ENCODE results near the gene LARP6. TPM values are rescaled to one million over a fixed set of nuclear protein-coding genes. Genes with fewer than 3 reads are reported as not detected.

Gene LARP6
- total RNA-seq, 1 experiment from 2014 or later = 53.6 TPM

DNA sequence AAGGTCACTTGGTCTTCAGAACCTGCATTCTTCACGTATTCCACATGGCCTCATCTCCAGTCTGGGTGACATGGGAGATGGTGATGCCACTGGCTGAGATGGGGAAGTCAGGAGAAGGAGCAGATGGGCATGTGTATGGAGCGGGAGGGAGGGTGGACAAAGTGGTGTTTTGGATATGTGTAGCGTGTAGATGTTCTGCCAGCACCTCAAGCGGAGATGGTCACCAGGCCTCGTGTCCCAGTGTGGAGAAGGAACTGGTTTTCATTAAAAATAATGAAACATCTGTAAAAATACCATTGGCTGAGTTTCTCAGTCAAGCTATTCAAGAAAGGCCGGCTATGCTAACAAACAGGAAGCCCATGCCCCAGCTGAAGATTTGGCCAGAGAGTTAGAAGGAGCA, 26.2 kb downstream of the LARP6 start:
- no peak for TF ChIP-seq EZH2 (IDR thresholded peaks at IDR 0.05; ENCODE audit: borderline replicate concordance, low read depth, low read length, poor library complexity, severe bottlenecking)
- TF ChIP-seq, protein P1, sequence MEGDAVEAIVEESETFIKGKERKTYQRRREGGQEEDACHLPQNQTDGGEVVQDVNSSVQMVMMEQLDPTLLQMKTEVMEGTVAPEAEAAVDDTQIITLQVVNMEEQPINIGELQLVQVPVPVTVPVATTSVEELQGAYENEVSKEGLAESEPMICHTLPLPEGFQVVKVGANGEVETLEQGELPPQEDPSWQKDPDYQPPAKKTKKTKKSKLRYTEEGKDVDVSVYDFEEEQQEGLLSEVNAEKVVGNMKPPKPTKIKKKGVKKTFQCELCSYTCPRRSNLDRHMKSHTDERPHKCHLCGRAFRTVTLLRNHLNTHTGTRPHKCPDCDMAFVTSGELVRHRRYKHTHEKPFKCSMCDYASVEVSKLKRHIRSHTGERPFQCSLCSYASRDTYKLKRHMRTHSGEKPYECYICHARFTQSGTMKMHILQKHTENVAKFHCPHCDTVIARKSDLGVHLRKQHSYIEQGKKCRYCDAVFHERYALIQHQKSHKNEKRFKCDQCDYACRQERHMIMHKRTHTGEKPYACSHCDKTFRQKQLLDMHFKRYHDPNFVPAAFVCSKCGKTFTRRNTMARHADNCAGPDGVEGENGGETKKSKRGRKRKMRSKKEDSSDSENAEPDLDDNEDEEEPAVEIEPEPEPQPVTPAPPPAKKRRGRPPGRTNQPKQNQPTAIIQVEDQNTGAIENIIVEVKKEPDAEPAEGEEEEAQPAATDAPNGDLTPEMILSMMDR (conservative IDR thresholded peaks at IDR 0.05; ENCODE audit: low read depth, low read length) = no peak
- no peak overlapping the region for H3K27ac ChIP-seq (ENCODE audit: low read depth, low read length, poor library complexity, severe bottlenecking)
- no peaks in the 10 kb centered on the region for H3K9me3 ChIP-seq (ENCODE audit: low read depth, low read length, poor library complexity, severe bottlenecking)
- H3K4me1 ChIP-seq (ENCODE audit: insufficient read depth, low read length, poor library complexity, severe bottlenecking) = peaks cover 24% of the 10 kb centered on the region
- POLR2A ChIA-PET (ENCODE audit: low non-redundant PET) = no interaction called here
- H3K27me3 ChIP-seq (replicated peaks; ENCODE audit: insufficient read depth, low read depth, low read length, poor library complexity) = no peaks in the 10 kb centered on the region
- intact Hi-C loops (cut with micrococcal nuclease; ENCODE audit: unreplicated experiment) = no loop called here
- DNase-seq (ENCODE audit: low spot score) = no peak
- CTCF ChIA-PET = no interaction called here
- H3K36me3 ChIP-seq (ENCODE audit: insufficient read depth, low read length, poor library complexity, severe bottlenecking) = peaks cover 9% of the 10 kb centered on the region
- BruUV-seq (replicated peaks) = no TSS peak
- H3K4me3 ChIP-seq (ENCODE audit: low read depth, low read length, poor library complexity, severe bottlenecking) = no peak overlapping the region

DNA sequence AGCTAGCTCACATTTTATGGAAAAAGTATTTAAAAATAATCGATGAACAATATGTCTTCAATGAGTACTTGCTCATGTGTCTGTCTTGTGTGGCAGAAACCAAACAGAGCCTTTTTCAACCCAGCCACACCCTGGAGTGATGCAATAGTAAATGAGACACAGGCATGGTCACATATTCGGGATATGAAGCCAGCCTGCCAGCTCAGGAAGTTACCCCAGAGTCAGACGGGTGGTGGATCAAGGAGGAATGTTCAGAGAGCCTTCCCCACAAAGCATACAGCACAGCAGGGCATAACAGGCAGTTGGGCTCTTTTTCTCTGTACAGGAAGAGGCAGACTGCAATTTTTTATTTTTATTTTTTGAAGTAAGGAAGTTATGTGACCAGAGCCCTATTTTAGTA, 27.3 kb downstream of the LARP6 start:
- intact Hi-C loops (cut with micrococcal nuclease; ENCODE audit: unreplicated experiment) = no loop called here

GRCh38 chr15:70825841-70826240, 28.1 kb downstream of the LARP6 start:
- TF ChIP-seq, protein P1 (conservative IDR thresholded peaks at IDR 0.05; ENCODE audit: low read depth, low read length) = no peak
- TF ChIP-seq EZH2 (IDR thresholded peaks at IDR 0.05; ENCODE audit: borderline replicate concordance, low read depth, low read length, poor library complexity, severe bottlenecking) = no peak
- Histone ChIP-seq H3K9me3 (ENCODE audit: low read depth, low read length, poor library complexity, severe bottlenecking) (no peaks in the 10 kb centered on the region), H3K27ac (ENCODE audit: low read depth, low read length, poor library complexity, severe bottlenecking) (peak overlapping the region; percentile 82), H3K36me3 (ENCODE audit: insufficient read depth, low read length, poor library complexity, severe bottlenecking) (no peaks in the 10 kb centered on the region), H3K4me3 (ENCODE audit: low read depth, low read length, poor library complexity, severe bottlenecking) (no peak overlapping the region), H3K27me3 (replicated peaks; ENCODE audit: insufficient read depth, low read depth, low read length, poor library complexity) (no peaks in the 10 kb centered on the region), H3K4me1 (ENCODE audit: insufficient read depth, low read length, poor library complexity, severe bottlenecking) (peaks cover 16% of the 10 kb centered on the region)
- POLR2A ChIA-PET (ENCODE audit: low non-redundant PET) = interaction anchor here (0.6 kb wide), 1 partner anchor 77 kb away, joined by 3 read pairs; no protein-coding TSS in a partner anchor
- CTCF ChIA-PET = interaction anchor here (1.4 to 1.5 kb wide), 2 partner anchors 8 to 49 kb away, joined by 4 to 5 read pairs; no protein-coding TSS in a partner anchor
- BruUV-seq (replicated peaks) = no TSS peak
- intact Hi-C loops (cut with micrococcal nuclease; ENCODE audit: unreplicated experiment) = loop anchor here (1.0 kb wide), 1 partner anchor 49 kb away; no protein-coding TSS in a partner anchor
- no peak for DNase-seq (ENCODE audit: low spot score)

More for the DNA sequence above, 27.3 kb downstream of the LARP6 start:
- POLR2A ChIA-PET (ENCODE audit: low non-redundant PET) = interaction anchor here (0.6 kb wide), 1 partner anchor 252 kb away, joined by 4 read pairs; no protein-coding TSS in a partner anchor
- TF ChIP-seq, protein P1 (conservative IDR thresholded peaks at IDR 0.05; ENCODE audit: low read depth, low read length) = no peak
- TF ChIP-seq EZH2 (IDR thresholded peaks at IDR 0.05; ENCODE audit: borderline replicate concordance, low read depth, low read length, poor library complexity, severe bottlenecking) = no peak
- no TSS peak for BruUV-seq (replicated peaks)
- H3K36me3 ChIP-seq (ENCODE audit: insufficient read depth, low read length, poor library complexity, severe bottlenecking) = no peaks in the 10 kb centered on the region
- H3K4me3 ChIP-seq (ENCODE audit: low read depth, low read length, poor library complexity, severe bottlenecking) = no peak overlapping the region
- H3K27me3 ChIP-seq (replicated peaks; ENCODE audit: insufficient read depth, low read depth, low read length, poor library complexity) = no peaks in the 10 kb centered on the region
- CTCF ChIA-PET = interaction anchor here (1.5 kb wide), 1 partner anchor 48 kb away, joined by 5 read pairs; no protein-coding TSS in a partner anchor
- H3K9me3 ChIP-seq (ENCODE audit: low read depth, low read length, poor library complexity, severe bottlenecking) = no peaks in the 10 kb centered on the region
- H3K27ac ChIP-seq (ENCODE audit: low read depth, low read length, poor library complexity, severe bottlenecking) = peak overlapping the region; percentile 82
- peaks cover 21% of the 10 kb centered on the region for H3K4me1 ChIP-seq (ENCODE audit: insufficient read depth, low read length, poor library complexity, severe bottlenecking)
- DNase-seq (ENCODE audit: low spot score) = peak; percentile 88

Measured in A673 (cell line).